ENCODE results near the gene LRRC9. TPM values are rescaled to one million over a fixed set of nuclear protein-coding genes. Genes with fewer than 3 reads are reported as not detected.

Gene LRRC9
- total RNA-seq, 2 experiments from 2014 or later = not detected

- H3K4me1 ChIP-seq (ENCODE audit: insufficient read depth, low read length) = no peaks in the 10 kb centered on the region
- intact Hi-C loops (cut with DNase I, micrococcal nuclease) = no loop called here
- no peaks in the 10 kb centered on the region for H3K9me3 ChIP-seq (ENCODE audit: control insufficient read depth in 1 of 2, insufficient read depth in 1 of 2, low read length in 2 of 2)
- H3K27ac Mint-ChIP-seq = no peak overlapping the region
- no peaks in the 10 kb centered on the region for H3K36me3 ChIP-seq (ENCODE audit: insufficient read depth, low read length)
- DNase-seq (no peak), ATAC-seq (ENCODE audit: poor library complexity) (no peak)
- no peak overlapping the region for H3K4me3 ChIP-seq (ENCODE audit: low read length)
- H3K27me3 ChIP-seq (ENCODE audit: control insufficient read depth in 1 of 2, insufficient read depth in 2 of 2, low read length in 2 of 2) = peaks cover 0 to 5% of the 10 kb centered on the region in 2 experiments
- ChIA-PET POLR2A (no interaction called here), CTCF (no interaction called here)
- no peaks in the 10 kb centered on the region for H3K36me3 Mint-ChIP-seq (ENCODE audit: low read depth)
- no peaks in the 10 kb centered on the region for H3K27me3 Mint-ChIP-seq
- no peaks in the 10 kb centered on the region for H3K4me1 Mint-ChIP-seq (ENCODE audit: low read depth)
- H3K4me3 Mint-ChIP-seq = no peak overlapping the region
- no peaks in the 10 kb centered on the region for H3K9me3 Mint-ChIP-seq
- no peak for TF ChIP-seq CTCF (IDR thresholded peaks at IDR 0.05)
- H3K27ac ChIP-seq (ENCODE audit: low read depth in 1 of 2, low read length in 2 of 2) = no peak overlapping the region
These were observed 78.6 kb downstream of the LRRC9 start for GRCh38 chr14:59998564-59998963.

GRCh38 chr14:60002819-60003492 is 83.0 kb downstream of the LRRC9 start:
- peaks cover 11% of the 10 kb centered on the region for H3K27me3 Mint-ChIP-seq
- POLR2A ChIA-PET = no interaction called here
- CTCF ChIA-PET = no interaction called here

GRCh38 chr14:60003991-60004390 is 84.0 kb downstream of the LRRC9 start:
- no peak overlapping the region for H3K27ac ChIP-seq (ENCODE audit: low read depth in 1 of 2, low read length in 2 of 2)
- no peaks in the 10 kb centered on the region for H3K4me1 Mint-ChIP-seq (ENCODE audit: low read depth)
- intact Hi-C loops (cut with DNase I, micrococcal nuclease) = no loop called here
- POLR2A ChIA-PET = no interaction called here
- ATAC-seq (ENCODE audit: poor library complexity) (no peak), DNase-seq (no peak)
- H3K27me3 Mint-ChIP-seq = peaks cover 13% of the 10 kb centered on the region
- no peak for TF ChIP-seq CTCF (IDR thresholded peaks at IDR 0.05)
- H3K4me1 ChIP-seq (ENCODE audit: insufficient read depth, low read length) = no peaks in the 10 kb centered on the region
- peaks cover 3 to 5% of the 10 kb centered on the region in 2 experiments for H3K27me3 ChIP-seq (ENCODE audit: control insufficient read depth in 1 of 2, insufficient read depth in 2 of 2, low read length in 2 of 2)
- CTCF ChIA-PET = interaction anchor here (1.2 kb wide), 1 partner anchor 11 kb away, joined by 4 read pairs; no protein-coding TSS in a partner anchor
- H3K36me3 Mint-ChIP-seq (ENCODE audit: low read depth) = no peaks in the 10 kb centered on the region
- H3K4me3 Mint-ChIP-seq = no peak overlapping the region
- H3K27ac Mint-ChIP-seq = no peak overlapping the region
- H3K9me3 ChIP-seq (ENCODE audit: control insufficient read depth in 1 of 2, insufficient read depth in 1 of 2, low read length in 2 of 2) = no peaks in the 10 kb centered on the region
- no peaks in the 10 kb centered on the region for H3K9me3 Mint-ChIP-seq
- H3K36me3 ChIP-seq (ENCODE audit: insufficient read depth, low read length) = no peaks in the 10 kb centered on the region
- no peak overlapping the region for H3K4me3 ChIP-seq (ENCODE audit: low read length)

More at GRCh38 chr14:60002819-60003492, 83.0 kb downstream of the LRRC9 start:
- DNase-seq (no peak), ATAC-seq (ENCODE audit: poor library complexity) (no peak)
- no peak overlapping the region for H3K4me3 ChIP-seq (ENCODE audit: low read length)
- TF ChIP-seq CTCF (IDR thresholded peaks at IDR 0.05) = no peak
- H3K36me3 ChIP-seq (ENCODE audit: insufficient read depth, low read length) = no peaks in the 10 kb centered on the region
- intact Hi-C loops (cut with DNase I, micrococcal nuclease) = no loop called here
- no peaks in the 10 kb centered on the region for H3K9me3 ChIP-seq (ENCODE audit: control insufficient read depth in 1 of 2, insufficient read depth in 1 of 2, low read length in 2 of 2)
- Mint-ChIP-seq H3K36me3 (ENCODE audit: low read depth) (no peaks in the 10 kb centered on the region), H3K27ac (no peak overlapping the region), H3K4me3 (no peak overlapping the region), H3K4me1 (ENCODE audit: low read depth) (no peaks in the 10 kb centered on the region), H3K9me3 (no peaks in the 10 kb centered on the region)
- peaks cover 3 to 5% of the 10 kb centered on the region in 2 experiments for H3K27me3 ChIP-seq (ENCODE audit: control insufficient read depth in 1 of 2, insufficient read depth in 2 of 2, low read length in 2 of 2)
- no peaks in the 10 kb centered on the region for H3K4me1 ChIP-seq (ENCODE audit: insufficient read depth, low read length)
- H3K27ac ChIP-seq (ENCODE audit: low read depth in 1 of 2, low read length in 2 of 2) = no peak overlapping the region
